GM18520 (cell line): Measurements from ENCODE around the gene INPP4B.

Experiments used
- ATAC-seq: cut with Tn5 transposase; IDR thresholded peaks from one replicate; pipeline ENCODE4 v1.9.1; 2021; ENCODE audit not compliant: unreplicated experiment

The INPP4B gene

DNA sequence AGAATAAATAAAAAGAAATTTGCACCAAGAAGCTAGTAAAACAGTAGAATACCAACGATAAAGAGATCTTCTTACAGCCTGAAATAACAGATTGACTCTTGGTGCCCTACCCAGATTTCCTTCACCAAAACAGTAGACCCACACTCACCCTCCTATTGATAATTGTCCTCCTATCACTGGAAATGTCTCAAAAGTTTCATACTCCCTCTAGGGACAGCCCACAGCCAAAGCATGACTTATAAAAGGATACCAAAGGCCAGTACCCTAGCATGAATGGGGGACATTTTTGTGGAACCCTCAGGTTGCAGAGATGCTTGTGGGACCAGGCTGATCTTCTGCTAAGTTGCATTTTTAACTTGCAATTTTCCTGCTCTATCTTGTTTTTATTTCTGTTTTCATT is 104.1 kb downstream of the INPP4B start:
- no peak for ATAC-seq

DNA sequence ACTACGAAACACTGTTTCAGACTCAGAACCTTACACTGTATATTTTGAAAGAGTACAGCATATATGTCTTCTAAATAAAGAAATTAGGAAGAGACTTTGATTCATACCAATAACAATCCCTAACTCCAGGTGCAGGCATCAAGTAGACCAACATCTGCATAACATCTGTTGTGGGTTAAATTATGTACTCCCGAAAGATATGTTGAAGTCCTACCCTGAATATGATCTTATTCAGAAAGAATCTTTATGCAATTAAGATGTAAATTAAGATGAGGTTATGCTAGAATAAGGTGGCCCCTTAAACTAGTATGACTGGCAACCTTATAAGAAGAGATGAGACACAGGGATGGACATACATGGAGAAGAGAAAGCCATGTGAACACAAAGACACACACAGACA is 117.9 kb downstream of the INPP4B start:
- no peak for ATAC-seq

GRCh38 chr4:142727149-142727548 is 119.0 kb downstream of the INPP4B start:
- no peak for ATAC-seq

GRCh38 chr4:142725886-142726285 is 120.2 kb downstream of the INPP4B start:
- ATAC-seq: no peak

DNA sequence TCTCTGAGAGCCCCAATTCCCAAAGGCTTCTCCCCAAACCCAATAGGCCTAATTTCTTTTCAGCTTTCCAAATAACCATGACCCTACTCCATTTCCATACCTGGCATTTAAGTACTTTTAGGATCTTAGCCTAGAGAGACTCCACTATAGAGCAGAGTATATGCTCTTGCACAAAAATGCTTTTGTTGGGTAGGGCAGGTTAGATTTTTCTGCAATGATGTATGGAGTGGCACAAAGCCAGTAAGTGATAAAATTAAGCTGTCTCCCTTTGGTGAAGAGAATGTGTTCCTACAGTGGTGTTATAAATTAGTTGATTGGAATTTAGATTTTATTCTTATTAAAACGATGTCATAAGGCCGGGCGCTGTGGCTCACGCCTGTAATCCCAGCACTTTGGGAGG is 124.9 kb downstream of the INPP4B start:
- ATAC-seq: no peak

GRCh38 chr4:142719854-142720541 is 126.1 kb downstream of the INPP4B start:
- no peak for ATAC-seq

DNA sequence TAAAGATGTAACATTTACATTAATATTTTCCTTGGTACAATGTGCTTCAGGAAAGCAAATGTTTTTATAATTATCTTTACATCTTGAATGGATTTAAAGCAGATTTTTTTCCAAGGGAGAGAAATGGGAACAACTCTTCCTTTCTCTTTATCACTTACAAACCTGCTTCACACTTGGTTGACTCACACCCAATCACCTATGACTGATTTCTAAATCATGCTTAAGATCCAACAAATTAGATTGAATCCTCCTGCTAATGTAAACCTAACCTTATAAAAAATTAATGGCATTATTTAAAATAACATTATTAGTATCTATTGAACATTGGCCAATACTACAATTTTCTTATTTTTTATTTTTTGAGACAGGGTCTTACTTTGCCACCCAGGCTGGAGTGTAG is 127.1 kb downstream of the INPP4B start:
- ATAC-seq: no peak

GRCh38 chr4:142715727-142716126 is 130.4 kb downstream of the INPP4B start:
- ATAC-seq: no peak

DNA sequence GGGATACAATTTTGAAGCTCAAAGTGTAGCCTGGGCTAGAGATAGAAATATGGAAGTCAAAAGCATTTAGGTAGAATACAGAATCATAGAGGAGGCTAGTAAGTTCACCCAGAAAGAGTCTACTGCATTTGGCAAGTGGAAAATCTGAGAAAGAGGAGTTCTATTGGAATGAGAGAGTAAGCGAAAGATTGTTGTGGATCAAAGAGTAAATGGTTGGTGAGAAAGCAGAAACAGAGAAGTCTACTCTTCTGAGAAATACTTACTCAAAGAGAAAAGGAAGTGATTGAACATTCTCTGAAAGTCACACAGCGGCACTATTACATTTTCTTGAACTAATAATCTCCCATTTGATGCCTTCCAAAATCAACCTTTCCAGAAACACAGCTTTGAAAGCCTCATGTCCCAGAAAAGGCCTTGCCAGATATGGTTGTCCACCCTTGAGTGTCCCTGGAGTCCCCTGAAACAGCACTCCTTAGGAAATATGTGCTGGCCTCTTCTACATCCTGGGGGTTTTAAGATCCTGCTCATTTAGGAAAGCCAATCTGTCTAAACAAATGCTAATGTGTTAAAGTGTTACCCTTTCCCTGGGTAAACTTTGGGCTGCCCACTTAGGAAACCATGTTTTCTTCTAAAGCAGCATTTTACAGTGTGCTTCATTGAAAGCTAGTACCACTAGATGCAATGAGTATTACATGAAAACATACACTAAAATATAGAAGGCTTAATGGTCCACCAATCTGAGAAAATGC is 132.6 kb downstream of the INPP4B start:
- ATAC-seq: no peak

DNA sequence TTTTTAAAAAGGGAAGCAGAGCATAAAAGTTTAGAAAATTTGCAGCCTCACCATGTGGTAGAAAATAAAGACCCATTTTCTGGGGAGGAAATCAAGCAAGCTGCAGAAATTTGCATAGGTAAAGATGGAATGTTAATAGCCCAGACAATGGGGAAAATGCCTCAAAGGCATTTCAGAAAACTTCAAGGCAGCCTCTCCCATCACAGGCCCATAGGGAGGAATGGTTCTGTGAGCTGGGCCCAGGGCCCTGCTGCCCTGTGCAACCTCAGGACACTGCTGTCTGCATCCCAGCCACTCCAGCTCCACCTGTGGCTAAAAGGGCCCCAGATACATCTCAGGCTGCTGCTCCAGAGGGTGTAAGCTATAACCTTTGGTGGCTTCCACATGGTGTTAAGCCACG is 137.9 kb downstream of the INPP4B start:
- ATAC-seq: no peak

DNA sequence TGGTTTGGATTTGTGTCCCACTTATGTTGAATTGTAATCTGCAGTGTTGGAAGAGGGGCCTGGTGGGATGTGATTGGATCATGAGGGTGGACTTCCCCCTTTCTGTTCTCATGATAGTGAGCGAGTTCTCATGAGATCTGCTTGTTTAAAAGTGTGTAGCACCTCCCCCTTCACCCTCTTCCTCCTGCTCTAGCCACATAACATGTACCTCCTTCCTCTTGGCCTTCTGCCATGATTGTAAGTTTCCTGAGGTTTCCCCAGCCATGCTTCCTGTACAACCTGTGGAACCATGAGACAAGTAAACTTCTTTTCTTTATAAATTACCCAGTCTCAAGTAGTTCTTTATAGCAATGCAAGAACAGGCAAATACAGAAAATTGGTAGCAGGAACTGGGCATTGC is 138.7 kb downstream of the INPP4B start:
- ATAC-seq: no peak

- ATAC-seq: no peak
Measured at GRCh38 chr4:142706381-142706780, 139.7 kb downstream of the INPP4B start.

DNA sequence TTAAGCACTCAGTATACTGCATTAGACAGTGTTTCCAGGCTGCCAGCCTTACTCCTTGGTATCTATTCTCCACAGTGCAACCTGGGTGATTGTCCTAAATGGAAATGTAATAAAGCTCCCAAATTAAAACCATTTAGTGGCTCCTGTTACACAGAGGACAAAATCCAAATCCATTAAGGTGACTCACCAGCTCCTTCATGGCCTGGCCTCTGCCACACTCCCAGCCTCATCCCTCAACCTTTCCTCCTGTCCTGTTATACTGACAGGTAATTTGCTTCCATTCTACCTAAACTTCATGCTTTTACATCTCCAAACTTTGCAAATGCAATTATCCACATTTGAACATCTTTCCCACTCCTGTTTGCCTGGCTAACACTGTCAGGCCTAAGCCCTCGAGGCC is 140.3 kb downstream of the INPP4B start:
- ATAC-seq: no peak

DNA sequence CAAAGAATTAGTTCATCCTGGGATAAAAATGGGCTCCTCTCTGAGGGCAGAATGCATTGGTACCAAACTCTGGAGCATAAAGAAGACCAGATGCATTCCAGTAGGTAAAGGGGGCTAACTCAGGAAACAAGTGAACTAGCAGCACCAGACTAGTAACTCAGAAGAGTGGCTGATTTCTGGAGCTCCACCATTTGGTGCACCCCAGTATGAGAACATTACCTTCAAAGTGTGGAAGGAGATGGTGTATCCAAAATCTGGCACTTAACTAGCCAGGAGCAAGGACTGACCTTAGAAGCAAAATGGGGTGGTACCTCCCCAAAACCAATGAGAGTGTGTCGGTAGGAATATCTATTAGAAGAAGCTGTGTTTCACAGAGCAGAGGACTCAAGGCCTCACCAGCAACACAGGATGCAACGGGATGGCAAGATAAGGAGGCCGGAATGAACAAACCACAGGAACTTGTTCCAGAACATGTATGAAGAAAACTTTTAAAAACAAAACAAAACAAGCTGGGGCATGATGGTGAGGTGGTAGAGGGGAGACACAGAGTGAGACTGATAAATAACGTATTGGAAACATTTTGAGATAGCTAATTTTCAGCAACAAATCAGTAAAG is 142.3 kb downstream of the INPP4B start:
- ATAC-seq: no peak

GRCh38 chr4:142701017-142701416 is 145.1 kb downstream of the INPP4B start:
- ATAC-seq: no peak

- no peak for ATAC-seq
Measured at GRCh38 chr4:142700531-142700930, 145.6 kb downstream of the INPP4B start.

DNA sequence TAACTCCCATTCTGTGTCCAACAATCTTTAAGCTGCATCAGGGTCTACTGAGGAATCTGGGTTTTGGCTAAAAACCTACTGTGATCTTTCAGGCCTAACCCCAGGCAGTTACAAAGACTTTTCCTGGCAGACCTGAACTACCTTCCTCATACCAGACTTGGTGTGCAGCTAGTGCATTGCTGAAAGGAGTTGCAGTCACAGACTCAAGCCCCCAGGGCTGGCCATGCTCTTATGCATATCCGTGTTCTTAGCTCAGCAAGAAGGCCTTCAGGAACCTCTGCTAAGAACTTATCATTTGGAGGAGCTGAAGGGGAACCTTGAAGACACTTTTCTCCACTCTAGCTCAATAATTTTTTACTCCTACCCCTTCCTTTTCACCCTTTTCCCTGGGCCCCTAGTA is 147.5 kb downstream of the INPP4B start:
- ATAC-seq: no peak

DNA sequence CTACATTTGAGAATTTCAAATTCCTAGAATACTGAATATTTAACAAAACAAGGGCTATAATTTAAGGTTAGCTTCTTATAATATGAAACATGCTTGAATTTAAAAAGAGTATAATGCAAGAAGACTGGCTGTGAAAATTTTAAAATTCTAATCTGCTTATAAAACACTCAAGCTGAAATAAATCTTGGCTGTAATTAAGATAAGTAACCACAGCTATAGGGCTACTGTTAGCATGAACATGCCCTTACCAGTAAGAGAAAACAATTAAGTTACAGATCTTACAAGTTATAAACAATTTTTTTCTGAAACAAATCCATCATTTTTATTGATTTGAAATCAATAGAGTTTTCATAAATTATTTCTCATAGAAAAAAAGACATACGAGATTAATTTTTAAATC is 148.2 kb downstream of the INPP4B start:
- no peak for ATAC-seq

DNA sequence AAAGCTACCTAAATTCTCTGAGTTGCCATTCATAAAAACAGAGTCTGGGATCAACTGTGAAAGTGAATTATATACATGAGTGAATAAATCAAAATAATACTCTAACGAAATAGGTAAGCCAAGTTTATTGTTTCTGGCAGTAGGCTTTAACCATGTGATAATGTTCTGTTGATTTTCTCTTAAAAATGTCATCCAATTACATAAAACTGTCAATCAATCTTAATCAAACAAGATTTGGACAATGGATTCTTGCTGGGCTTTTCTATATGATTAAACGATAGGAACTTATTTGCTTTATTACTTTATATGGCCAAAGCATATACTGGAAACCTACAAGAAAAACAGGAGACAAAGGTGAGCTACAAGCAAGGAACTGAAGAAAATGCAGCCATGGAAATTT is 148.8 kb downstream of the INPP4B start:
- no peak for ATAC-seq

DNA sequence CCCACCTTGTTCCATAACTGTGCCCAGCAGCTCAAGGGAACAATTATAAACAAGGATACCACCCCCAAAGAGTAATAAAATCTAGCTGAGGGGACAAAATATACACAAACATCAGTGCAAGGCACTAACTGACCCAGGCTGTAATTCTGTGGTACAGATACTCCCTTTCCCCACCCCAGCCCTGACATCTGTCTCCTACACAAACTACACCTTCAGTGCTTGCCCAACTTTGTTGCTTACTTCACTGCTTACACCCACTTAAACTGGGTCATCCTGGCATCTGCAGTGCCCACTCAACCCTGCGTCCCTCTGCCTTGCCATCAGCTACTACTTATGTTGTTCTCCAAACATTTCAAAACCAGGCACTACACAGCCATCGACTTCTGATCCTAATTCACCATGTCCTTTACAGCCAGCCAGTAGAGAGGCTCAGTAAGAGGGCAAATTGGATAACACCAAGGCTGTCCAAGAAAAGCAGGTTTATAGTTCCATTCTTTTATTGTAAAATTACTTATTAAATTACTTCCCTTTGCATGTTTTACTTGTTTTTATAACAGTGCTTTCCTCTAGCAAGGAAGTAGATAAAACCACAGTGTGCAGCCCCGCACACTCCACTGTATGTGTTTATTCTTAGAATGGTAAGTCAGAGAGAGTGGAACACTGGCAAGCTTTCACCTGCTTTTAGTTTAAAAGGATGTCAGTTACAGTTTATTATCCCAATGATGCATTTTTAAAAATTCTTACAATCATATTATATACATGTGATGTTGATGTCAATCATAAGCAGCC is 149.6 kb downstream of the INPP4B start:
- ATAC-seq: no peak

DNA sequence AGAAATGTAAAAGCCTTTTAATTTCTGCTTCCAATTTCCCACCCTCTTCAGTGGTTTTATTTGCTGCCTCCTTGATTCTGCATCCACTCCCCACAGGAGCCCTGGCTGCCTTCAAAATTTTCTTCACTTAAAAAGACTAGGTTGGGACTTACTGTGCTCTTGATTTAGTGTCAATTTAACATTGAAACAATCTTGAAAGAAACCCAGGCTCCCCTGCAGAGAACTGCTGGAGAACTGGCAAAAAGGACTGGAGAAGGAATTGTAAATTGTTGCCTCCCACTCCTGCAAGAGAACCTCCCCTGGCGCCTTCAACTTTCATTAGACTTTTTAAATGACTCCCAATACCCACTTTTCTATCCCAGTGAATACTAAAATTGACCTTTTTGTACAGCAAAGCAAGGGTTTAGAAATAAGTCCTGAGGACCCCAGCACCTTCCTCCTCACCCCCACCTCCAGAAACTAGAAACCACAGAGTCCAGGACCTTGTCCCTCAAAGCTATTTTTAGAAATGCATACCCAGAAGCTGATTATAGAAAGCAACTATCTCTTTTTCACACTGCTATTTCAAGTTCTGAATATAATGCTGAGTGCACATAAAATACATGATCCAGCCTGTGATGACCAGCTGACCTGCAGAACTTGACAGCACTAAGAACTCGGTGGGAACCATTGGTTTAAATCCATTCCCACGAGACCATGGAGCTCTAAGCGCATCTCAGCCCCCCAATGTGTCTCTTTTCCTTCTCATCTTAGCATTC is 155.5 kb downstream of the INPP4B start:
- no peak for ATAC-seq
